ENCODE measurements around the gene SLC8A1. TPM values are rescaled to one million over a fixed set of nuclear protein-coding genes. Genes with fewer than 3 reads are reported as not detected.

SLC8A1 gene
- total RNA-seq, 1 donor: 39.1 TPM

GRCh38 chr2:40463112-40463511 is 11.2 kb upstream of the SLC8A1 start:
- TF ChIP-seq CTCF (IDR thresholded peaks at IDR 0.05; ENCODE audit: insufficient read depth, low read length): no peak
- DNase-seq (ENCODE audit: low read depth): no peak
- H3K4me3 ChIP-seq (ENCODE audit: low read depth, low read length): no peak overlapping the region

GRCh38 chr2:40458271-40458794 is 6.4 kb upstream of the SLC8A1 start:
- H3K4me3 ChIP-seq (ENCODE audit: low read depth, low read length): no peak overlapping the region
- no peak for TF ChIP-seq CTCF (IDR thresholded peaks at IDR 0.05; ENCODE audit: insufficient read depth, low read length)
- DNase-seq (ENCODE audit: low read depth): no peak

GRCh38 chr2:40457837-40458236 is 5.9 kb upstream of the SLC8A1 start:
- peak; percentile 47 for DNase-seq (ENCODE audit: low read depth)
- TF ChIP-seq CTCF (IDR thresholded peaks at IDR 0.05; ENCODE audit: insufficient read depth, low read length): no peak
- no peak overlapping the region for H3K4me3 ChIP-seq (ENCODE audit: low read depth, low read length)

- H3K4me3 ChIP-seq (ENCODE audit: low read depth, low read length): no peak overlapping the region
- DNase-seq (ENCODE audit: low read depth): no peak
- TF ChIP-seq CTCF (IDR thresholded peaks at IDR 0.05; ENCODE audit: insufficient read depth, low read length): no peak
Measured at GRCh38 chr2:40457366-40457765, 5.5 kb upstream of the SLC8A1 start.

GRCh38 chr2:40456926-40457325 is 5.0 kb upstream of the SLC8A1 start:
- H3K4me3 ChIP-seq (ENCODE audit: low read depth, low read length): no peak overlapping the region
- no peak for DNase-seq (ENCODE audit: low read depth)
- no peak for TF ChIP-seq CTCF (IDR thresholded peaks at IDR 0.05; ENCODE audit: insufficient read depth, low read length)

- H3K4me3 ChIP-seq (ENCODE audit: low read depth, low read length): no peak overlapping the region
- no peak for DNase-seq (ENCODE audit: low read depth)
- TF ChIP-seq CTCF (IDR thresholded peaks at IDR 0.05; ENCODE audit: insufficient read depth, low read length): no peak
Measured at GRCh38 chr2:40455661-40456060, 3.8 kb upstream of the SLC8A1 start.

- H3K4me3 ChIP-seq (ENCODE audit: low read depth, low read length): no peak overlapping the region
- no peak for TF ChIP-seq CTCF (IDR thresholded peaks at IDR 0.05; ENCODE audit: insufficient read depth, low read length)
- DNase-seq (ENCODE audit: low read depth): no peak
Measured at GRCh38 chr2:40454321-40454720, 2.4 kb upstream of the SLC8A1 start.
